ENCODE measurements around the gene GUCA1C. TPM values are rescaled to one million over a fixed set of nuclear protein-coding genes. Genes with fewer than 3 reads are reported as not detected.
A peak's percentile ranks its signal among the peaks of the same experiment; 100 is the strongest.

Gene GUCA1C
- total and polyA plus RNA-seq, 2 of the 8 experiments (the other 6 are each of a cell fraction or from before 2014, with no cell fraction given), result not detected

DNA sequence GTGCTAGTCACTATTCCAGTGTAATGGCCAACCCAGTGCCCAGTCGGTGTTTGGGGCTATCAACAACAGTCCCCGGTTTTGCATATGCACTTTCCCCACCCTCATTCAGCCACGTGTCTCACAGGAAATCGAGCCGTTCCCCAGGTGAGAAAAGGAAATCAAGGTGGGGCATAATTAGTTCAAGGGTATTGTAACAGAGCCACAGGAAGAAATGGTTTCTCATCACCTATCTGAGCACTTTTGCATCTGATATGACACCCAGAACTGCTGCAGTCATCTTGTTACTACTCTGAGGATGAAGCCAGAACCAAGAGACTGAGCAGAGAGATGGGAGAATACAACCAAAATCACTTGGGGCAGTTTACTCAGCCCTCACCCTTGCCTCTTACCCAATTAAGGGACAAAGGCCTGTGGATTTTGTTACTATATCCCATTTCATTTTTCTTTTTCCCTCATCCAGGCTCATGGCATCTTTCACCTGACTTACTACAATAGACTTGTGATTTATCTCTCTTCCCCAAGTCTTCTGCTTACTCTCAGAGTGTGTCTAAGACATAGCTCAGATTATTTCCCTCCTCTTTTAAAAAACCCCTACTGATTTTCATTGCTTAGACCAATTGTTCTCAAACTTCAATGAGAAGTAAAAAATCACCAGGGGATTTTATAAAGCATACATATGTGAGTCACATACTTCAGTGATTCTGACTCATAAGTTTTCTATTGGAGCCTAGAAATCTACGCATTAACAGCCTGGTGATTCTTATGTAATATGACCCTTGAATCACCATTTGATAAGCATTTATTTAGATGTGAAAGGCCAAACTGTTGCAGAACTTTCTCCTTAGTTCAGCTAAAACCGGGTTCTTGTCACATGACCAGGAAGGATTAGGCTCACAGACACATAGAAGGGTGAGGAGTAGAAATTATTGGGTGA is 90.5 kb downstream of the GUCA1C start:
- Histone ChIP-seq H3K4me1 (replicated peaks in 1 of 4; ENCODE audit: control insufficient read depth in 3 of 4, insufficient read depth in 4 of 4, low read length in 3 of 4) (peaks cover 0 to 5% (median 0%) of the 10 kb centered on the region in 4 experiments; a peak in 1 of 7 replicates), H2BK12ac (ENCODE audit: low read depth, low read length) (no peak overlapping the region), H2BK120ac (replicated peaks; ENCODE audit: low read depth, low read length) (no peak overlapping the region), H2AFZ (ENCODE audit: low read length) (peak overlapping the region; percentile 82; the same call in 1 of the 2 replicates), H2AK5ac (ENCODE audit: low read depth, low read length) (no peak overlapping the region), H3K23me2 (ENCODE audit: low read depth, low read length) (no peaks in the 10 kb centered on the region), H3K23ac (ENCODE audit: insufficient read length) (no peak overlapping the region), H3K79me2 (ENCODE audit: control insufficient read depth in 1 of 2, insufficient read depth in 2 of 2, low read length in 2 of 2) (no peaks in the 10 kb centered on the region), H3K9ac (replicated peaks in 1 of 4; ENCODE audit: extremely low read depth in 1 of 4, low read depth in 3 of 4, low read length in 3 of 4) (no peak overlapping the region), H3K27me3 (replicated peaks in 1 of 4; ENCODE audit: control insufficient read depth in 3 of 4, extremely low read depth in 1 of 4, insufficient read depth in 3 of 4, low read length in 3 of 4) (no peaks in the 10 kb centered on the region), H2BK20ac (ENCODE audit: low read length) (no peak overlapping the region), H3K9me3 (ENCODE audit: insufficient read depth in 2 of 2, low read depth in 1 of 2, low read length in 1 of 2) (peaks cover 0 to 7% of the 10 kb centered on the region in 2 experiments; a peak in 1 of 4 replicates), H3K27ac (ENCODE audit: low read depth, low read length) (no peak overlapping the region), H4K5ac (ENCODE audit: insufficient read length, low read depth, low read length) (no peak overlapping the region), H3K14ac (ENCODE audit: insufficient read length) (no peak overlapping the region), H3K4ac (replicated peaks; ENCODE audit: insufficient read length, low read depth, low read length) (no peak overlapping the region), H4K20me1 (replicated peaks in 1 of 2; ENCODE audit: control insufficient read depth in 1 of 2, insufficient read depth in 2 of 2, low read length in 2 of 2) (no peaks in the 10 kb centered on the region), H3K18ac (ENCODE audit: extremely low read depth, low read length) (no peak overlapping the region), H3K36me3 (ENCODE audit: control insufficient read depth in 2 of 4, insufficient read depth in 4 of 4, low read length in 3 of 4) (no peaks in the 10 kb centered on the region), H3K56ac (replicated peaks; ENCODE audit: insufficient read length, low read depth, low read length) (no peak overlapping the region), H3K4me2 (ENCODE audit: insufficient read depth in 1 of 2, low read depth in 2 of 2, low read length in 2 of 2) (no peak overlapping the region), H4K91ac (replicated peaks; ENCODE audit: insufficient read length, low read length) (no peak overlapping the region), H2BK5ac (ENCODE audit: low read depth, low read length) (no peak overlapping the region), H3K79me1 (ENCODE audit: low read depth, low read length) (no peaks in the 10 kb centered on the region), H2BK15ac (ENCODE audit: low read length) (no peak overlapping the region), H4K8ac (ENCODE audit: extremely low read depth, insufficient read depth, low read length) (no peak overlapping the region), H3K4me3 (ENCODE audit: extremely low read depth in 1 of 4, insufficient read depth in 2 of 4, low read depth in 3 of 4, low read length in 4 of 4) (no peak overlapping the region)
- ChIA-PET POLR2A (ENCODE audit: partially characterized antibody) (no interaction called here), CTCF (ENCODE audit: partially characterized antibody) (interaction anchor here (0.8 to 1.9 kb wide), 3 partner anchors 24 to 201 kb away, joined by 3 to 6 read pairs (median 4); no protein-coding TSS in a partner anchor)
- FAIRE-seq, result no peak
- 67% methylated on average over 7 of the region's 7 CpGs; no CpG with 5 or more reads in 1 of the 2 experiments for WGBS, 2 experiments (ENCODE audit: extremely low coverage in 1 of 2, insufficient coverage in 1 of 2, insufficient read length in 1 of 2, insufficient replicate concordance in 2 of 2, low coverage in 1 of 2, low lambda C conversion rate in 2 of 2, missing lambda C conversion rate in 1 of 2)
- no peak for DNase-seq (ENCODE audit: low read depth in 1 of 2, low spot score in 2 of 2)
- TF ChIP-seq TEAD4 (IDR thresholded peaks at IDR 0.05; ENCODE audit: low read depth, low read length), result no peak
- no peak for TF ChIP-seq BCL11A (IDR thresholded peaks at IDR 0.05; ENCODE audit: low read depth in 2 of 2, low read length in 2 of 2)
- TF ChIP-seq JUN (IDR thresholded peaks at IDR 0.05; ENCODE audit: low read depth, low read length), result no peak
- TF ChIP-seq CHD1 (IDR thresholded peaks at IDR 0.05; ENCODE audit: low read depth, low read length), result no peak
- no peak for TF ChIP-seq TBP (IDR thresholded peaks at IDR 0.05; ENCODE audit: low read depth, low read length)
- no peak for TF ChIP-seq BACH1 (IDR thresholded peaks at IDR 0.05; ENCODE audit: low read length)
- TF ChIP-seq JUND (IDR thresholded peaks at IDR 0.05; ENCODE audit: low read length), result no peak
- TF ChIP-seq, protein P1, sequence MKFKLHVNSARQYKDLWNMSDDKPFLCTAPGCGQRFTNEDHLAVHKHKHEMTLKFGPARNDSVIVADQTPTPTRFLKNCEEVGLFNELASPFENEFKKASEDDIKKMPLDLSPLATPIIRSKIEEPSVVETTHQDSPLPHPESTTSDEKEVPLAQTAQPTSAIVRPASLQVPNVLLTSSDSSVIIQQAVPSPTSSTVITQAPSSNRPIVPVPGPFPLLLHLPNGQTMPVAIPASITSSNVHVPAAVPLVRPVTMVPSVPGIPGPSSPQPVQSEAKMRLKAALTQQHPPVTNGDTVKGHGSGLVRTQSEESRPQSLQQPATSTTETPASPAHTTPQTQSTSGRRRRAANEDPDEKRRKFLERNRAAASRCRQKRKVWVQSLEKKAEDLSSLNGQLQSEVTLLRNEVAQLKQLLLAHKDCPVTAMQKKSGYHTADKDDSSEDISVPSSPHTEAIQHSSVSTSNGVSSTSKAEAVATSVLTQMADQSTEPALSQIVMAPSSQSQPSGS (IDR thresholded peaks at IDR 0.05; ENCODE audit: low read length), result no peak
- TF ChIP-seq CREB1 (IDR thresholded peaks at IDR 0.05), result no peak
- no peak for TF ChIP-seq POLR2AphosphoS5 (IDR thresholded peaks at IDR 0.05; ENCODE audit: low read depth, low read length)
- no peak for TF ChIP-seq SIRT6 (IDR thresholded peaks at IDR 0.05; ENCODE audit: low read length)
- TF ChIP-seq SRF (IDR thresholded peaks at IDR 0.05; ENCODE audit: low read depth, low read length), result no peak
